HFFc6 (cell line): ENCODE measurements around the gene DICER1. TPM values are rescaled to one million over a fixed set of nuclear protein-coding genes. Genes with fewer than 3 reads are reported as not detected.

Experiments used
- DNase-seq: peaks from one replicate; pipeline ENCODE4 v3.0.0-alpha.2; 2018
- H3K27ac Mint-ChIP-seq: 2 replicates; pipeline ENCODE4 v1.8.0; 2020; ENCODE audit warnings: mild to moderate bottlenecking, mixed read lengths
- H3K27me3 Mint-ChIP-seq: 2 replicates; pipeline ENCODE4 v1.8.0; 2021; ENCODE audit warnings: mild to moderate bottlenecking, moderate library complexity, mixed read lengths; ENCODE audit not compliant: insufficient read depth
- H3K36me3 Mint-ChIP-seq: 2 replicates; pipeline ENCODE4 v1.8.0; 2021; ENCODE audit warnings: low read depth, mixed read lengths
- H3K4me1 Mint-ChIP-seq: 2 replicates; pipeline ENCODE4 v1.8.0; 2020; ENCODE audit warnings: low read depth, mixed read lengths
- H3K4me3 Mint-ChIP-seq: 2 replicates; pipeline ENCODE4 v1.8.0; 2020; ENCODE audit warnings: mild to moderate bottlenecking, moderate library complexity, mixed read lengths
- H3K9me3 Mint-ChIP-seq: 2 replicates; pipeline ENCODE4 v1.8.0; 2020; ENCODE audit warnings: mild to moderate bottlenecking, mixed read lengths
- CTCF ChIP-seq: fragments of 200-600 bp; sonication (generic); IDR thresholded peaks from 2 replicates; pipeline ENCODE4 v1.5.0; 2021; ENCODE audit warnings: antibody characterized with exemption, mild to moderate bottlenecking
- total RNA-seq, 6 experiments: library from RNA; stranded (reverse); fragmentation: NEBNext Ultra II Directional; extraction: Animal tissue kit (Norgen Biotek cat#: 25700); gene quantifications; 2 replicates in 1 of 6; 3 replicates in 5 of 6; pipeline ENCODE4 v1.2.3, GENCODE V29; 2021

Gene DICER1
- total RNA-seq, 6 experiments from 2014 or later, result 34.0 to 40.0 (median 37.6) TPM

- Mint-ChIP-seq H3K9me3 (no peaks in the 10 kb centered on the region), H3K4me1 (peaks cover under 1% of the 10 kb centered on the region), H3K27me3 (no peaks in the 10 kb centered on the region; the same call in 1 of the 2 replicates), H3K27ac (no peak overlapping the region), H3K36me3 (peaks cover 32% of the 10 kb centered on the region), H3K4me3 (no peak overlapping the region)
- DNase-seq, result no peak
- TF ChIP-seq CTCF, result no peak
Measured at GRCh38 chr14:95102680-95103044, 54.7 kb downstream of the DICER1 start.

- DNase-seq, result no peak
- TF ChIP-seq CTCF, result no peak
- peaks cover 6% of the 10 kb centered on the region for H3K4me1 Mint-ChIP-seq
- H3K4me3 Mint-ChIP-seq, result no peak overlapping the region
- no peaks in the 10 kb centered on the region; the same call in 1 of the 2 replicates for H3K27me3 Mint-ChIP-seq
- H3K36me3 Mint-ChIP-seq, result peaks cover 28% of the 10 kb centered on the region
- no peak overlapping the region for H3K27ac Mint-ChIP-seq
- H3K9me3 Mint-ChIP-seq, result no peaks in the 10 kb centered on the region
Measured at GRCh38 chr14:95101736-95102679, 55.3 kb downstream of the DICER1 start.

DNA sequence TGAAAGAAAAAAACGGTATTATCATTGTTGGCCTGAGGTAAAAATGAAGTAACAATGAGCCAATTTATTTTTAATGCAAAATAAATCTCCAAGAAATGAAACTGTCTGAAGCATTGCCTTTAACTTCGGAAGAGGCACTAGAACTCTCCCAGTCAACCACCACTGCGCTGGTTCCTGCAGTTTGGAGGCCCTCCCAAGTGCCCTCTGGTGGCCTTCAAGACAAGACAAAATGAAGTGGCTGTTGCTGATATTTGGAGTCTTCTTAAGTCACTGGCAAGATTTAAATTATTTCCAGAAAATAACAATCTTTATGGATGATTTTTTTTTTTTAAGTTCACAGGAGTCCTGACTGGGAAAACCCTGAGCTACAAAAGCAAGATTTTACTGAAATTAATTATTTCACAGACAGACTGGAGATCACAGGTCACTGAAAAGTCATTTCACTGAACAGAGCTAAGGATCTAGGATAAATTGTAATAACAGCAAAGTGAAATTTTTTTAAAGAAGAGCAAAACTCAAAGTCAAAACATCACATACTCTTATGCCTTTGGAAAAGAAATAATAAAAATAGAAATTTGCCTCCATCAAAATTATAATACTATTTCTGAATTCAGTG, 58.2 kb downstream of the DICER1 start:
- no peak overlapping the region for H3K4me3 Mint-ChIP-seq
- TF ChIP-seq CTCF, result peak; percentile 69
- H3K4me1 Mint-ChIP-seq, result peaks cover 6% of the 10 kb centered on the region
- no peak overlapping the region for H3K27ac Mint-ChIP-seq
- H3K36me3 Mint-ChIP-seq, result peaks cover 23% of the 10 kb centered on the region
- no peaks in the 10 kb centered on the region; the same call in 1 of the 2 replicates for H3K27me3 Mint-ChIP-seq
- no peaks in the 10 kb centered on the region for H3K9me3 Mint-ChIP-seq
- peak; percentile 7 for DNase-seq

GRCh38 chr14:95097385-95097784, 59.9 kb downstream of the DICER1 start:
- Mint-ChIP-seq H3K4me3 (no peak overlapping the region), H3K4me1 (peaks cover 6% of the 10 kb centered on the region), H3K9me3 (no peaks in the 10 kb centered on the region), H3K27ac (no peak overlapping the region), H3K27me3 (no peaks in the 10 kb centered on the region; the same call in 1 of the 2 replicates), H3K36me3 (peaks cover 13% of the 10 kb centered on the region)
- DNase-seq, result no peak
- no peak for TF ChIP-seq CTCF

DNA sequence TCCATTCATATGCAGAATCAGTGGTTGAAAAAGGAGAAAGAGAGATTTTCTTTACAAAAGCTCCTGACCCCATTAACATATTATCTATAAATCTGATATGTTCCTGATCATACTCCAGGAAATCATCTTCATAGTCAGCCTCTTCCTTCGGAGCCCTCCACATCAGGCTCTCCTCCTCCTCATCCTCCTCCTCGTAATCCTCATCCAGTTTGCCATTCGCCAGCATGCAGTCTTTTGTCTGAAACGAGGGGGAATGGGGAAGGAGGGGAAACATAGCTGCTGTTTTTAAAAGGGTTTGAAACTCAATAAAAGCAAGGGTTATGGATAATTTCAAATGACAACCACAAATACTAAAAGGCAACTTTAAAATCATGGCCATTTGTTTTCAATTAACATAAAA, 60.9 kb downstream of the DICER1 start:
- TF ChIP-seq CTCF, result no peak
- peaks cover 9% of the 10 kb centered on the region for H3K36me3 Mint-ChIP-seq
- no peaks in the 10 kb centered on the region for H3K9me3 Mint-ChIP-seq
- no peak overlapping the region for H3K27ac Mint-ChIP-seq
- no peak overlapping the region for H3K4me3 Mint-ChIP-seq
- no peak for DNase-seq
- H3K27me3 Mint-ChIP-seq, result no peaks in the 10 kb centered on the region; the same call in 1 of the 2 replicates
- peaks cover 6% of the 10 kb centered on the region for H3K4me1 Mint-ChIP-seq
